Neural progenitor cell (in vitro differentiated cells): Measurements from ENCODE around the gene ABHD15. TPM values are rescaled to one million over a fixed set of nuclear protein-coding genes. Genes with fewer than 3 reads are reported as not detected.

Experiments
- DNase-seq: peaks from one replicate; pipeline ENCODE4 v3.0.0-alpha.2; 2016; ENCODE audit warnings: low spot score
- H2AFZ ChIP-seq: fragments of 200-600 bp; sonication (generic); replicated peaks from 2 replicates; pipeline ENCODE4 v1.6.1; 2016; ENCODE audit warnings: antibody characterized with exemption
- H3F3A ChIP-seq: fragments of 200-600 bp; sonication (generic); 2 replicates; pipeline ENCODE4 v1.6.1; 2016; ENCODE audit warnings: antibody characterized with exemption, low read depth
- H3K27ac ChIP-seq: fragments of 200-600 bp; sonication (generic); 2 replicates; pipeline ENCODE4 v1.5.1; 2016; ENCODE audit warnings: mild to moderate bottlenecking
- H3K27me3 ChIP-seq: fragments of 200-600 bp; sonication (generic); 2 replicates; pipeline ENCODE4 v1.6.1; 2016; ENCODE audit warnings: mild to moderate bottlenecking, moderate library complexity
- H3K36me3 ChIP-seq: fragments of 200-600 bp; sonication (generic); 2 replicates; pipeline ENCODE4 v1.5.1; 2016
- H3K4me1 ChIP-seq: fragments of 200-600 bp; sonication (generic); 2 replicates; pipeline ENCODE4 v1.6.1; 2016; ENCODE audit warnings: mixed run types
- H3K4me2 ChIP-seq: fragments of 200-600 bp; sonication (generic); 2 replicates; pipeline ENCODE4 v1.6.1; 2016
- H3K4me3 ChIP-seq: fragments of 200-600 bp; sonication (generic); 2 replicates; pipeline ENCODE4 v1.5.1; 2016
- H3K79me2 ChIP-seq: fragments of 200-600 bp; sonication (generic); 2 replicates; pipeline ENCODE4 v1.6.1; 2016; ENCODE audit warnings: low read depth
- H3K9ac ChIP-seq: fragments of 200-600 bp; sonication (generic); 2 replicates; pipeline ENCODE4 v1.6.1; 2016
- H3K9me3 ChIP-seq: fragments of 200-600 bp; sonication (generic); 2 replicates; pipeline ENCODE4 v1.5.1; 2016; ENCODE audit warnings: low read depth
- H4K20me1 ChIP-seq: fragments of 200-600 bp; sonication (generic); 2 replicates; pipeline ENCODE4 v1.6.1; 2016; ENCODE audit warnings: low read depth
- H3K27ac Mint-ChIP-seq: 3 replicates; pipeline ENCODE4 v1.8.0; 2021; ENCODE audit warnings: mixed read lengths
- H3K27me3 Mint-ChIP-seq: 2 replicates; pipeline ENCODE4 v1.8.0; 2022; ENCODE audit warnings: low read depth, mild to moderate bottlenecking, inconsistent platforms, moderate library complexity, mixed read lengths; ENCODE audit not compliant: insufficient read depth
- H3K36me3 Mint-ChIP-seq: 3 replicates; pipeline ENCODE4 v1.8.0; 2021; ENCODE audit warnings: mixed read lengths
- H3K4me1 Mint-ChIP-seq: 3 replicates; pipeline ENCODE4 v1.8.0; 2021; ENCODE audit warnings: mixed read lengths
- H3K4me3 Mint-ChIP-seq: 3 replicates; pipeline ENCODE4 v1.8.0; 2021; ENCODE audit warnings: mild to moderate bottlenecking, moderate library complexity, mixed read lengths
- H3K9me3 Mint-ChIP-seq: 3 replicates; pipeline ENCODE4 v1.8.0; 2020; ENCODE audit warnings: mixed read lengths
- CTCF ChIP-seq: fragments of 200-600 bp; sonication (generic); IDR thresholded peaks from 2 replicates; pipeline ENCODE4 v1.5.1; 2017; ENCODE audit warnings: antibody characterized with exemption, mild to moderate bottlenecking
- EZH2 ChIP-seq: fragments of 200-600 bp; sonication (generic); IDR thresholded peaks from 2 replicates; pipeline ENCODE4 v1.6.1; 2017; ENCODE audit warnings: antibody characterized with exemption, mild to moderate bottlenecking, moderate library complexity
- EZH2phosphoT487 ChIP-seq: fragments of 200-600 bp; sonication (generic); IDR thresholded peaks from 2 replicates; pipeline ENCODE4 v1.6.1; 2017; ENCODE audit warnings: antibody characterized with exemption
- total RNA-seq: library from RNA; depleted of rRNA; stranded (reverse); fragments of >200 nt; gene quantifications from 2 replicates; pipeline ENCODE4 v1.2.3, GENCODE V29; 2015; ENCODE audit warnings: low replicate concordance

ABHD15 gene
- total RNA-seq, 1 donor from 2014 or later = 2.5 TPM

- H3K27ac ChIP-seq = no peak overlapping the region
- H3K4me1 Mint-ChIP-seq = no peaks in the 10 kb centered on the region
- no peaks in the 10 kb centered on the region for H3K9me3 Mint-ChIP-seq
- no peak for DNase-seq
- no peaks in the 10 kb centered on the region for H3K9me3 ChIP-seq
- peaks cover 2% of the 10 kb centered on the region for H3K27me3 Mint-ChIP-seq
- TF ChIP-seq EZH2 (no peak), CTCF (no peak), EZH2phosphoT487 (no peak)
- peaks cover 9% of the 10 kb centered on the region for H3F3A ChIP-seq
- no peak overlapping the region for H3K4me3 ChIP-seq
- no peak overlapping the region for H2AFZ ChIP-seq
- peaks cover 36% of the 10 kb centered on the region for H3K36me3 ChIP-seq
- no peaks in the 10 kb centered on the region for H4K20me1 ChIP-seq
- peaks cover 26% of the 10 kb centered on the region for H3K36me3 Mint-ChIP-seq
- no peak overlapping the region for H3K4me2 ChIP-seq
- H3K9ac ChIP-seq = no peak overlapping the region
- H3K79me2 ChIP-seq = no peaks in the 10 kb centered on the region
- H3K4me3 Mint-ChIP-seq = no peak overlapping the region
- H3K27me3 ChIP-seq = no peaks in the 10 kb centered on the region
- H3K4me1 ChIP-seq = no peaks in the 10 kb centered on the region
- no peak overlapping the region for H3K27ac Mint-ChIP-seq
Observed at GRCh38 chr17:29514792-29515191, 52.0 kb downstream of the ABHD15 start.

GRCh38 chr17:29510953-29511352 is 55.9 kb downstream of the ABHD15 start:
- Histone ChIP-seq H3K27me3 (no peaks in the 10 kb centered on the region), H3K27ac (no peak overlapping the region), H3F3A (peaks cover 14% of the 10 kb centered on the region), H4K20me1 (no peaks in the 10 kb centered on the region), H3K9ac (no peak overlapping the region), H3K4me2 (no peak overlapping the region), H3K4me1 (no peaks in the 10 kb centered on the region), H3K36me3 (peaks cover 32% of the 10 kb centered on the region), H3K9me3 (no peaks in the 10 kb centered on the region), H3K4me3 (no peak overlapping the region), H3K79me2 (no peaks in the 10 kb centered on the region), H2AFZ (no peak overlapping the region)
- Mint-ChIP-seq H3K4me3 (no peak overlapping the region), H3K27me3 (no peaks in the 10 kb centered on the region), H3K27ac (no peak overlapping the region), H3K9me3 (no peaks in the 10 kb centered on the region), H3K36me3 (peaks cover 15% of the 10 kb centered on the region), H3K4me1 (no peaks in the 10 kb centered on the region)
- TF ChIP-seq EZH2 = no peak
- DNase-seq = no peak

Other genes with a start within 250 kb of the ABHD15 start
- gene TAOK1, start 176.7 kb downstream of the ABHD15 start, total RNA-seq = 83.9 and 125 TPM in 2 replicates
- gene TP53I13, start 1.7 kb upstream of the ABHD15 start, total RNA-seq = 9.2 and 47.0 TPM in 2 replicates
- gene GIT1, start 22.6 kb upstream of the ABHD15 start, total RNA-seq = 17.6 and 51.0 TPM in 2 replicates
- 2.8 and 24.0 TPM in 2 replicates for gene ANKRD13B, start 26.1 kb upstream of the ABHD15 start, total RNA-seq
- 3.9 and 6.2 TPM in 2 replicates for gene CORO6, start 55.9 kb upstream of the ABHD15 start, total RNA-seq